NCI-H187 (cell line): ENCODE measurements around the gene KRT78.
"Not testable (repeated sequence)": the region's sequence is repeated elsewhere in the genome, so short reads cannot be mapped to it uniquely, and the experiment has no call there.

Experiments used
- DNase-seq, 2 experiments: peaks; one replicate each; lab custom pipeline; 2025; lab: John Stamatoyannopoulos, UW

The KRT78 gene

DNA sequence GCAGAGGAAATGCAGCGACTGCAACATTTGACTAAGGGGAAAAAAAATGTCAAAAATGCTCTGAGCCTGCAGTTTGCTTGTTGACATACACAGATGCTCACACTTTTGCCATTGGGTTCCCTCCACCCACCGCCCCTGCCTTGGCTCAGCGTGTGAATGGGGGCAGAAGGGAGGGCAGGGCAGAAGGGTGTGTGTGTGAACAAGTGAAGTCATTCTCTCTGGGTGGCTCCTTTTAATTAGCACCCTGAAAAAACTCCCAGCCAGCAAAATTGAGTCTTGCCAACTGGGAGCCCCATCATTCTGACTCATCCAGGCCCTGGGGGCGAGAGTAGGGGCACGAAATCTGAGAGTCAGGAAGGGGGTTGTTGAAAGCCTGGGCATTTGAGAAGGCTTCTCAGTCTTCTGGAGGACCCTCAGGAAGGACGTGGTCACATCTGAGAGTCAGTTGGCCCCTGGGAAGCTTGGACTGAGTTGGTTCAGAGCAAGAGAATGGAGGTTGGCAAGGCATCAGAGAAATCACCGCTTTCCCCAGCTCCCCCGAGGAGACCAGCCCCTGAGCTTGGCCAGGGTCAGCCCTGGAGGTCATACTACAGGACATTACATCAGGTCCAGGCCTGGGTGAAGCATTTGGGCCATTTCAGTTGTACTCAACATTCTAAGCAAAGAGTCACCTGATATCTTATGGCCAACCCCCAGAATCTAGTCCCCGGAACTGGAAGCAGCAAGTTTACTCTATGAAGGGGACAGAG lies 22.7 kb upstream of the KRT78 start:
- DNase-seq, result no peak

DNA sequence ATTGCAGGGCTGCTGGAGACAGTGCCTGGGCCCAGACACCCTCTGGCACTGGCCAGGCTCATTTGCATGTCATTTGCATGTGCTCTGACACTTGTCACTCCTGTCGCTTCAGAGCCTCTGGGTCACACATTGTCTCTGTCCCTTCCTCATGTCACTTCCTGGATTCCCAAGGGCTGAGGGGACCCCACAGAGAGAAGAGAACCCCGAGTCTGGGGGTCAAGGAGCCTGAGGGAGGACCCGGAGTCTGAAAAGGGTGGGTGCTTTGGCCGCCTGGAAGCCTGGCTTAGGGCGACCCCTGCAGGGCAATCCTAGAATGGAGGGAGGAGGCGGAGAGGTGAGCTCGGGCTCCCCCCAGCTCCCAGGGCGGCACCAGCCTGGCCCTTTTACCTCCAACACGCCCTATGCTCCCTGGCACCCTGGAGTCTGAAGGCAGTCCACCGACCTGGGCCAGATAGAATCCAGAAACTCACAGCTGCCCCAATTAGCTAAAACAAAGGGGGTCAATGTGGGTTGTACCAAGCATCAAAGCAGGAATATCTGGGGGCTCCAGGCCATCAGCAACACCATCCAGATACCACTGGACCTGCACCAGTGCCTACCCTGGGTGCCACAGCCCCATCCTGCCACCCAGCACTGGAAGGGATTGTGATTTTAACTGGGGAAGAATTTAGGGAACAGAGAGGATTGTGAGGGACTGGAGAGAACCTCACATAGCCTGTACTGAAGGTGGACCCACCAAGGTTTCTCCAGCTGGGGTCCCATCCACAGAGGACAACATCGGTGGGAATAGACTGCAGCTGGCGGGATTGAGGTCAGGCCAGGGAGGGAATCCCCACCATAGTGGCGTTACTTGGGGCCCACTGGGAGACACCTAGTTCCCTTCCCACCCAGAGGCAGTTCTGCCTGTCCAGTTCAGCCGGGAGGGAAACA lies 21.8 kb upstream of the KRT78 start:
- DNase-seq, result peak; percentile 33 to 40

DNA sequence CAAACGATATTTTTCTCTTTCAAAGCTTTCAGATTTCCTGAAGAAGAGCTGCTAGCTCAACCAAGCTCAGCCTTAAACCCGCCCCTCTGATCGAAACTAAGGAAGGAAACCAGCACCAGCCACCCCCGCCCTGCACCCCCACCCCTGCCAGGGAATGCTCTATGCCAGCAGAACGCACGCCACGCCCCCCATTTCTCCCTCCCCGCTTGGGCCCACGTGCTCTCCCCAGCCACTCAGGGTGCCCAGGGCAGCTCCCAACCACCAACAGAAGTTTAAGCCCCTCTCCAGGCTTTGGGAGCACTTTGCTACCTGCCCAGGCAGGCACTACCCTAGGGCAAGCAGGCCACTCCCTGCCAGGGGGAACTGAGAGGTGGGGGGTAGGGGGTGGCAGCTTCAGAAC lies 18.8 kb upstream of the KRT78 start:
- DNase-seq, result no peak

DNA sequence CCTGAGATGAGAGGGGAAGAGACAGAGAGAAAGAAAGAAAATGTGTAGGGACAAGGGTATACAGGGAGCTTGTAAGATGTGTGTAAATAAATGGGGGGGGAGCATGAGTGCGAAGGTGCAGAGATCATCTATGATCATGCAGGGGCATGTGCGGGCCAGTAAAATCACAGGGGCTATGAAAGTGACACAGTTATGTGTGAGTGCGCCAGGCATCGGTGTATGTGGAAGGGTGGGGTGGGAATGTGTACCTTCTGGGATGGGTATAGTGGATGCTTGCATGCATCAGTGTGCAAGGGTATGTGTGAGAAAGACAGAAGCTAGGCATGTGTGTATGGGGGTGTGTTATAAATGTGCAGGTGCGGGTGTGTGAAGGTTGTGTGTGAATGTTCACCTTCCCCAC lies 18.4 kb upstream of the KRT78 start:
- no peak for DNase-seq

DNA sequence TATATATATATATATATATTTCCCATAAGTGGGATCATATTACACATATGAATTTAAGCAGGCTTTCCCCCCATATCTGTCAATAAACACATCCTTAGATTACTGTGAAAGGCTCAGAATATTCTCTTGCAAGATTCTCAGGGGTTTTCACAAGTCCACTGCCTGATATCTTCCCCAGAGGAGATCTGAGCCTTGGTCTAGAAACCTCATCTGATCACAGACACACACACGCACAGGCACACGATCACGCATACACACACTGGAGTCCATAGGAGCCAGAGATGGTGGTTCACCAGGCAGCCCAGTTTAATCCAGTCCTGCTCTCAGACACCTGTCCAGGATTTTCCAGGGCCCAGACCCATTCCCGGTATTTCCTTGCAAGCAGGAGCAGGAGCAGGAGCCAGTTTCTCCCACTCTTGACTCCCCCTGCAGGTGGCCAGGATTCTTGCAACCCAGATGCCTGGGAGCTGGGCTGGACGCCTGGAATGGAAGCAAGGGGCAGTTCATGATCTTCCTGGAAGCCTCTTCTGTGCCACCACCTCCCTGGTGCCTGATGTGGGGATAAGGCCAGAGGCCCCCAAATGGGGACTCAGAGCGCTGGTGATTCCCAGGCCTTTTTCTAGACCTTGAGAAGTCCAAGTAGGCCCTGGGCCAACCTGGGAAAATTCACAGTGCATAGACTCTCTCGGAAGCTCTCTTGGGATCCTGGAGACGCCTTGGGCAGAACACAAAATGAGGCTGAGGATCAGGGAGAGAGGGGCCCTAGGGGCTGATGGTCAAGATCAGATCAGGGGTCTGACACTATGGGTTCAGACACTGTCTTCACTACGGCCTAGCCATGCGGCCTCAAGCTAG lies 16.5 kb upstream of the KRT78 start:
- peak; percentile 55 to 70 for DNase-seq

DNA sequence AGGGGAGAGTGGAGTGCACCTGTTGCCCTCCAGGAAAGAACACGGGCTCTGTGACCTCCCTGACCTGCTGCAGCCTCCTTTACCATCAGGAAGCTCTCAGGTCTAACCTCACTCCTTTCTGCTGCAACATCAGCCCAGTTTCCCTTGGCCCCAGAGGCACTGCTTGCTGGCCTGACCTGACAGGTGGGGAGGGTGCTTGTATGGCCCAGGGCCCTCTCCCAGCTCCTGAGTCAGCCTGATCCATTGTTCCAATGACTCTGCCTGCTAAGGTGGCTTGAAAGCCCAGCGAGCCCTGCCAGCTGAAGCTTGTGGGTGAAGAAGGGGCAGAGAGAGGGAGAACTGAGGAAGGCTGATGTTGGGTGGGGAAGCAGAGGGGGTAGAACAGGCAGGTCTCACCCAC lies 13.2 kb upstream of the KRT78 start:
- DNase-seq, result no peak

DNA sequence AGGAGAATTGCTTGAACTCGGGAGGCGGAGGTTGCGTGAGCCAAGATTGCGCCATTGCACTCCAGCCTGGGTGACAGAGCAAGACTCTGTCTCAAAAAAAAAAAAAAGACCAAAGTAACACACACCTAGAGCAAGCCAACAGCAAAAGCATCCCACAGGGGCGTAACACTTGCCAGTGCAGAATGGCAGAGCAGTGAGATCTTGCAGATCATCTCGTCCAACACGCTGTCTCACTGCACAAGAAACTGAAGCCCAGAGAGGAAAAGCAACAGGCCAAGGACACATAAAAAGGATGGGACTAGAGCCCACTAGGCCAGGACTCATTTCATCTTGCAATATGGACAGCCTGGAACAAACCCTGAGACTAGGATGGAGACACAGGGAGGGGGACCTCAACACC lies 12.7 kb upstream of the KRT78 start:
- DNase-seq, result no peak

DNA sequence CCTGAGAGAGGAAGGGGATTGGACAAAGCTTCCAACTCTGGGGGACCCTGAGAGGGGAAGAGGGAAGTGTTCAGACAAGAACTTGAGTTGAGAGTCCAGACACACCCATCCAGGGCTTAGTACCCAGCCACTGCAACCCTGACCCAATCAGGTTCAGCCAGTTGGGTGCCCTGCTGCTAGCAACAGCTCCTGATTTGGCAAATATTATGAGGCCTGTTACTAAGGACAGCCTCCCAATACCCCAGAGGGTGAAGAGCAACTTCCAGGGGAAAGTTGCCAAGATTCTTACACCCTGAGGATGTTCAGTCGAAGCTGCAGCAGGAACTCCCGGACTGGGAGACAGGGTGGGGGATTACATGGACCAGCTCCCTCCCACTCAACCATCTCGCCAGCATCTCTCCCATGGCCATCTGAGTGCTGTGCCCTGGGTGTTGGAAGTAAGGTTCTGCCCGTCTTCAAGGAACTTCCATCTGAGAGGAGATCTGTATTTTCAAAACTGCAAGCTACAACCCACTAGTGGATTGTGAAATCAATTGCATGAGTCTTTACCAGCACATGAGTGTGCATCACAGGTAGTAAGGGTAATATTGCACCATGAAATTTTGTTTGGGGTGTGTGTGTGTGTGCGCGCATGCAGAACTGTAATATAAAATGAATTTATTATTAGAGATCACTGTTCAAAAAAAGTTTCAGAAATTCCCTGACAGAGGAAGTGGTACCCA lies 11.5 kb upstream of the KRT78 start:
- no peak for DNase-seq

DNA sequence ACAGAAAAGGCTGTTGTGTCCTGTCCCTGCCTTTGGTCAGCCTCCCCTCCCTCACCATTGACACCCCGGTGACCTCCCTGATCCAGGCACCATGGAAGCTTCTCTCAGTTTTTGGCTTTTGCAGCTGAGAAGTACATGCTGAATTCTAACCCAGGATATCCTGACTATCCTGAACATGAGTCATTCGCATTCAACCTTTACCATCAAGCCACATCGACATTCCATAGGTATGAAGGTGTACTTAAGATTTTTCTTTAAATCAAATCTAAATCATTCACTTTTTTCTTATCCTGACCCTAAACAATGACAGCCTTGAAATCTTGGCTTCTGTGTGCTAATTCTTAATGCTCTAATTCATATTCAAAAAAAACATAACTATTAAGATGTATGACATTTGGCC lies 8.7 kb upstream of the KRT78 start:
- no peak for DNase-seq

DNA sequence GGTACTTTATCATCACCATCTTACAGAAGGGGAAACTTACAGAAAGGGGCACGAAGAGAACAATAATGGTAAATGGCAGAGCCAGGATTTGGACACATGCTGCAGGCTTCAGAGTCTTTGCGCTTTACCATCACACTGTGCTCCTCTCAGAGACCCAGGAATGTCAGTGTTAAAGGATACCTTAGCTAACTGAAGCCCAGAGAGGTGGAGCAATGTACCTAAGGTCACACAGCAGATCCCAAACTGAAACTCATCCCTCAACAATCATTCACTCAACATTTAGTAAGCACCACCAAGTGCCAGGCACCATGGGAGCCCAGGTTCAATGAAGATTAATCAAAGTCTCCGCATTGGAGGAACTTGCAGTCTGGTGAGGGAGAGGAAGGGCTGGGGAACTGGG lies 8.0 kb upstream of the KRT78 start:
- DNase-seq, result no peak

DNA sequence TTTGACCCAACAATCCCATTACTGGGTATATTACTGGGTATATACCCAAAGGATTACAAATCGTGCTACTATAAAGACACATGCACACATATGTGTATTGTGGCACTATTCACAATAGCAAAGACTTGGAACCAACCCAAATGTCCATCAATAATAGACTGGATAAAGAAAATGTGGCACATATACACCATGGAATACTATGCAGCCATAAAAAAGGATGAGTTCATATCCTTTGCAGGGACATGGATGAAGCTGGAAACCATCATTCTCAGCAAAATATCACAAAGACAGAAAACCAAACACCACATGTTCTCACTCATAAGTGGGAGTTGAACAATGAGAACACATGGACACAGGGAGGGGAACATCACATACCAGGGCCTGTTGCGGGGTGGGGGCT lies 7.3 kb upstream of the KRT78 start:
- not testable (repeated sequence) for DNase-seq

DNA sequence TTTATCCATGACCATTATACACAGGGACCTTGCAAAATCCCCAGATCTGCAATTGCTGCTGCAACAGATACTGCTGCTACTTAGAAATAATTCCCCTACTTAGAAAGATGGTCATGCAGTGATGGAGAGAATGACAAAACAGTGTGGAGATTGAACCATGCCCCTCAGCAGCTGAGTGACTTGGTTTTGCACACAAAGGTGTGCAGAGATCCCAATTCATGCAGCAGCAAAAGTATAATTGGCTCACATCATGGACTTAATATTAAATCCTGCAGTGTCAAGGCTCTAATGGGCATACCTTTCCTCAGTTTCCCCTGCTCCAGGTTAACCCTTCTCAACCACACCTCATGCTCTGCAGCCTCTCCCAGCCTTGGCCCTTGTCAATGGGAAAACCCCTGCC lies 3.0 kb upstream of the KRT78 start:
- DNase-seq, result no peak

DNA sequence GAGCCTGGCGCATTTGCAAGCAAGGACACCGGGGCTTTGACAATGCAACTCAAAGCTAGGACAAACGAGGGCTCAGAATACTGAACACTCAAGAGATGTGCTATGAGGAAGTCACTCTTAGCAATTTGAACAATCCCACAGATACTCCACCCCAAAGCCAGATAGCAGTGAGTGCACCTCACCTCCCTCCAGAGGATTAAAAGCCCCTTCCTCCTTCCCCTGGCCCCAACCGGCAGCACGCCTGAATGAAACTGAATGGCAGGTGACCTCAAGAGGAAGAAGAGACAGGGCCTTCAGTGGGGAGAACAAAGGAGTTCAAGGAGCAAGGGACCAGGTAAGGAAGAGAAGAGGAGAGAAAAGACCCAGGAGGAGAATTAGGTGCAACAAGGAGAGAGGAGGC lies 1.9 kb upstream of the KRT78 start:
- DNase-seq, result no peak

DNA sequence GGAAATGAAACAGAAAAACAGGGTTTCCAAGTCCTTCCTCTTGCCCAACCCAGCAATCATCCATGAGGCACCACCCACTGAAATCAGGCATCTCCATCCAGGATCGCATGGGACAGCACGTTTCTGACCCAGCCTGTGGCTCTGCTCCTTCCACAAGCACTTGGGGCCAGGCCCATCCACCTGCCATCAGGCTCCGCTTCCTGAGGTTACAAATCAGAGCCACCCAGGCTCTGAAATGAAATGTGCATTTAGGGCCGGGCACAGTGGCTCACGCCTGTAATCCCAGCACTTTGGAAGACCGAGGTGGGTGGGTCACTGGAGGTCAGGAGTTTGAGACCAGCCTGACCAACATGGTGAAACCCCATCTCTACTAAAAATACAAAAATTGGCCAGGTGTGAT lies 717 bp upstream of the KRT78 start:
- DNase-seq, result no peak

DNA sequence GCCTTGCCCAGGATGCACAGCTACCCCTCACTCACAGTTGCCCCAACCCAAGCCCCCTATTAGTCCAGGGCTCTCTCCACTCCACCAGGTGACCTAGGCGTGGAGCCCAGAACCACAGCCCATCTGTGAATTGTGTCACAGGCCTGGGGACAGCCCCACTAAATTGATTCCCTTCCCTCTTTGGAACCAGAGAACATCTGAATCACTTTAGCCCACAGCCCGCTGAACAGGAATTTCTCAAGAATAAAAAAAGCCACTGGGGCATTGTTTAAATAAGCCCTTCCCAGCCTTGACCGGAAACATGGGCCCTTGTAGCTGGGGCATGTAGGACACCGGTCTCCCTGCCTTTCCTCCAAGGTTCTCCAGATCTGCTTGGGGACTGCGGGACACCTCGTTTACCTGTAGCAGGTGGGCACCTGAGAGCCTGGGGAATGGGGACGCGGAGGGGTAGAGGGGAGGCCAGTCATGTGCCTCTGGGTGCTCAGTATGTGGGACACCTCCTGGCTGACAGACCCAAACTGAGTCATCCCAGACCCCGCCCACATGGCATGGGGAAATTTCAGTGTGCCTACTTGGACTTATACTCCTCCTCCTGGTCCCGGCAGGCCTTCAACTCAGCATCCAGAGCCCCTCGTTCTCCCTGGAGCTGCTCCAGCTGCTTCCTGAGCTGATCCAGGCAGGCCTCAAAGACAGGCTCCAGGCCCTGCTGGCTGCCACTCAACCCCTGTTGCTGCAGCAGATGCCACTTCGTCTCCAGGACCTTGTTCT lies 1.3 kb downstream of the KRT78 start:
- DNase-seq, result no peak

DNA sequence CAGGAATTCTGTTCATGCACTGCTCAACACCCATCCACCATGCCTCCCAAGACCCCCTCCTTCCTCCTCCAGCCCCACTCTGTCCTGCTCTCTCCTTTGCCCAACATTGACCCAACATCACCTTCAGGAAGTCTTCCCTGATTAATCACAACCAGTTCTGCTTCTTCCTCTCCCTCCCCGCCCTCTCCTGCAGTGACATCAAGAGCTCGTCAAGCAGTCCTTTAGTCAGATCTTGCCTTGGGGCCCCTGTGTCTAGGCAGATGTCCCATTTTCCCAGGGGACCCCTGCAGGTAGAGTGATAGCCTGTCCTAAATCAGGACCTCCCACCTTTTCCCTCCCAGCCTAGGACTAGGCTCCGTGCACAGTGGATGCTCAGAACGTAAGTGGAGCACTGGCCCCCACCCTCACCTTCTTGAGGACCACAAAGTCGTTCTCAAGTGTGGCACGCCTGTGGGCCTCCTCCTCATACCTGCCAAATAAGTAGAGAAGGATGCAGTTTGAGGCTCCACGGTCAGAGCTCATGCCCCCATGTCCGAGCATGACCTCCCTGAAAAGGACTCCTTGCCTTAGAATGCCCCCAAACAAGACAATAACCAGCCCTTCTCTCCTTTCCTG lies 2.3 kb downstream of the KRT78 start:
- no peak for DNase-seq

DNA sequence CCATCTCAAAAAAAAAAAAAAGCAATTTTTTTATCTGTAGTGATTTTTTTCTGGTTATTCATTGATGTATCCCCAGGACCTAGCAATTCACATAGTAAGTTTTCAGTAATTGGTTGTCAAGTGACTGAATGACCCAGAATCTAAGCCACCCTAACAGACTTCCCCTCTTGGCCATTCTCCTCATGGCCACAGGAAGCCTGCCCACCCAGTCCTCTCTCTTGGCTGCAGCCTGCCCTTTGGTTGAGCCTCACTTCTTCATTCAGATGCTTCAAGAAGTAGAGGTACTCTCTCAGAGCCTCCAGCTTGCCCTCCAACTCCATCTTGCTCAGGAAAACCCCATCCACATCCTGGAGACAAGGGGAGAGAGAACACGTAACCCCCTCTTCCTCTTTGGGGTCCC lies 2.8 kb downstream of the KRT78 start:
- DNase-seq, result no peak

DNA sequence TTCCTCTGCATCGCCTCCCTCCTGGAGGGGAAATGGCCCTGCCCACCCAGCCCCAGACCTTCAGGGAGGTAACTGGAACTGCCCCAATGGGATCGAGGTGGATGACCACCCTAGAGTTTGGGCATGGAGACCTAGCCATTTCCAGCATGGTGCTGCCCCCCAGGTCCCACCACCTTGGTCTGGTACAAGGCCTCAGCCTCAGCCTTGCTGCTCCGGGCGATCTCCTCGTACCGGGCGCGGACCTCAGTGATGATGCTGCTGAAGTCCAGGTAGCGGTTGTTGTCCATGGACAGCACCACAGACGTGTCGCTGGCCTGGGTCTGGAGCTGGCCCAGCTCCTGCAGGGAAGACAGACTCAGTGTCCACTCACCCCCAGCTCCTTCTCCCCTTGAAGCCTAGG lies 4.4 kb downstream of the KRT78 start:
- DNase-seq, result no peak

DNA sequence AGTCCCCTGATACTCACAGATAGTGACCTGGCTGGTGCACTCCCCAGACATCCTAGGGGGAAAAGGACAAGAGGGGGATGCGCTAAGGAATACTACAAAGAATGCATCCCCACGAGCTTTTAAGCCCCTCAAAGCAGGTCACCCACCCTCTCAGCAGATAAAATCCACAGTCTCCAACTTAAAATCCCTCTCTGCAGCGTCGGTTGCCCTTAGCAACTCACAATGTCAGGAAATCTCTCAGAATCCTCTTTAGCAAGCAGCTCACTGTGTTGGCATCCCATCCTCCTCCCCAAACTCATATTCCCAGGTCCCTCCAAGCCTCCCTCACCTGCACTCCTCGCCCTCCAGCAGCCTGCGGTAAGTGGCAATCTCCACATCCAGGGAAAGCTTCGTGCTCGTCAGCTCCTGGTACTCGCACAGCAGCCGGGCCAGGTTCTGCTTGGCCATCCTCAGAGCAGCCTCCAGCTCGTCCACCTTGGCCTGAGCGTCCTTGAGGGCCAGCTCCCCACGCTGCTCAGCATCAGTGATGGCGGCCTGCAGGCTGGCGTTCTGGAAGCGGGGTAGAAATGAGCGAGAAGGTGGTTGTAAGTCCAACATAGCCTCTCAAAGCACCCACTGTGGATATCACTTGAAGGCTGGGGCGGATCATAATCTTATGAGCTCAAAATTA lies 9.2 kb downstream of the KRT78 start:
- DNase-seq, result no peak
